Endothelial cell of umbilical vein (primary cell): ENCODE data around the gene PTGS1.

Experiments
- CTCF ChIP-seq, 2 donors: IDR thresholded peaks; 1 replicate in 1 of 2; 2 replicates in 1 of 2; pipeline ENCODE4 v1.5.1; 2011; ENCODE audit warnings: low read length in 2 of 2, mild to moderate bottlenecking in 2 of 2, moderate library complexity in 2 of 2, control low read depth in 1 of 2, inconsistent platforms in 1 of 2, low read depth in 1 of 2; ENCODE audit not compliant: insufficient read depth in 1 of 2; ENCODE audit errors: extremely low read depth in 1 of 2
- EZH2 ChIP-seq: IDR thresholded peaks from 2 replicates; pipeline ENCODE4 v1.6.1; 2012; ENCODE audit warnings: borderline replicate concordance, low read depth, mild to moderate bottlenecking, moderate library complexity, low read length, inconsistent platforms; ENCODE audit not compliant: severe bottlenecking

GRCh38 chr9:122389799-122390481 lies 19.1 kb downstream of the PTGS1 start:
- TF ChIP-seq CTCF (IDR thresholded peaks at IDR 0.05; ENCODE audit: extremely low read depth in 1 of 2, insufficient read depth in 1 of 2, low read depth in 1 of 2, low read length in 2 of 2) (no peak), EZH2 (no peak)
